Fibroblast of villous mesenchyme (primary cell): Measurements from ENCODE around the gene DNAI1. TPM values are rescaled to one million over a fixed set of nuclear protein-coding genes. Genes with fewer than 3 reads are reported as not detected.

Experiments
- DNase-seq: peaks from one replicate; pipeline ENCODE4 v3.0.0-alpha.2; 2010; ENCODE audit warnings: low read depth
- H3K4me3 ChIP-seq: 2 replicates; pipeline ENCODE4 v1.5.1; 2011; ENCODE audit warnings: low read depth, mild to moderate bottlenecking, low read length
- CTCF ChIP-seq: IDR thresholded peaks from 2 replicates; pipeline ENCODE4 v1.5.1; 2012; ENCODE audit warnings: low read depth, mild to moderate bottlenecking, low read length; ENCODE audit not compliant: insufficient read depth
- total RNA-seq: library from RNA; depleted of rRNA; stranded (reverse); fragments of >200 nt; gene quantifications from 2 replicates; pipeline ENCODE4 v1.2.3, GENCODE V29; 2012

Gene DNAI1
- total RNA-seq, 1 donor: under 0.01 TPM

- no peak overlapping the region for H3K4me3 ChIP-seq
- TF ChIP-seq CTCF: no peak
- no peak for DNase-seq
Measured at GRCh38 chr9:34552606-34552981, 94.0 kb downstream of the DNAI1 start.

GRCh38 chr9:34552986-34553385 is 94.4 kb downstream of the DNAI1 start:
- no peak overlapping the region for H3K4me3 ChIP-seq
- DNase-seq: no peak
- no peak for TF ChIP-seq CTCF

- no peak for TF ChIP-seq CTCF
- DNase-seq: peak; percentile 12
- H3K4me3 ChIP-seq: no peak overlapping the region
Measured at GRCh38 chr9:34553511-34554021, 95.0 kb downstream of the DNAI1 start.

- no peak overlapping the region for H3K4me3 ChIP-seq
- TF ChIP-seq CTCF: no peak
- DNase-seq: no peak
Measured at GRCh38 chr9:34554211-34555001, 95.8 kb downstream of the DNAI1 start.

- no peak overlapping the region for H3K4me3 ChIP-seq
- no peak for DNase-seq
- TF ChIP-seq CTCF: no peak
Measured at GRCh38 chr9:34555002-34555348, 96.4 kb downstream of the DNAI1 start.

- no peak for TF ChIP-seq CTCF
- no peak overlapping the region for H3K4me3 ChIP-seq
- DNase-seq: no peak
Measured at GRCh38 chr9:34555500-34555899, 96.9 kb downstream of the DNAI1 start.
